Measurements from ENCODE around the gene DBF4.

The DBF4 gene

DNA sequence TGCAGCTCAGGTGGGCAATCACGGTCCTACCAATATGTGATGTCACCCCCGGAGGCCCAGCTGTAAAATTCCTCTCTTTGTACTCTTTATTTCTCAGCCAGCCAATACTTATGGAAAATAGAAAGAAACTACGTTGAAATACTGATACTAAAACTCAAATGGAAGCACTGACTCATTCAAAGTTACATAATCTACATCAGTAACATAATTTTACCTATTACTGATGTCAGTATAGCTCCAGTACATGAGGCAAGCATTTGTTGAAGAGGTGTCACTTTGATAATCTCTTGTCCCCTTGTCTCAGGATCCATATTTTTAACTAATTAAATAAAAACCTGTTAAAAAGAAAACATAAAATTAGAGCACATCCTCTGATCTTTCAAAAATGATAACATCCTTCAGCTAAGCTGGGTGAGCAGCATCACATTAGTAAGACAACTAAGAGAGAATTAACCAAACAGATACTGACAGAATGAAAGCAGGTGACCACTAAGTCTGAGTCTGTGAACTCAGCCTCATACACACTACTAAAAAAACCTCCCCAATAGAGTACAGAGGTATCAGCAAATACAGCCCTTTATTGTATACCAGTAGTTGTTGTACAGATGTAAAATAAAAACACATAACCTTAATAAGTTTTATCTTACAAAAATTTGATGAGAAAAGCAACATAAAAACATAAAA, 17.7 kb upstream of the DBF4 start:
- TF ChIP-seq TEAD4 (IDR thresholded peaks at IDR 0.05) (no peak), FOXM1 (IDR thresholded peaks at IDR 0.05; ENCODE audit: borderline replicate concordance, low read depth) (no peak), EP300 (IDR thresholded peaks at IDR 0.05; ENCODE audit: borderline replicate concordance) (no peak), YY1 (IDR thresholded peaks at IDR 0.05; ENCODE audit: low read depth) (no peak), TCF12 (IDR thresholded peaks at IDR 0.05; ENCODE audit: low read depth) (no peak), EGR1 (IDR thresholded peaks at IDR 0.05) (no peak), ZBTB7A (IDR thresholded peaks at IDR 0.05; ENCODE audit: low read depth) (no peak), RAD21 (IDR thresholded peaks at IDR 0.05; ENCODE audit: low read depth) (no peak), CREB1 (IDR thresholded peaks at IDR 0.05; ENCODE audit: low read depth) (no peak), NFIC (IDR thresholded peaks at IDR 0.05) (no peak), TAF1 (IDR thresholded peaks at IDR 0.05; ENCODE audit: low read depth) (no peak)
- TF ChIP-seq, protein P1, sequence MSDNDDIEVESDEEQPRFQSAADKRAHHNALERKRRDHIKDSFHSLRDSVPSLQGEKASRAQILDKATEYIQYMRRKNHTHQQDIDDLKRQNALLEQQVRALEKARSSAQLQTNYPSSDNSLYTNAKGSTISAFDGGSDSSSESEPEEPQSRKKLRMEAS (IDR thresholded peaks at IDR 0.05): no peak

DNA sequence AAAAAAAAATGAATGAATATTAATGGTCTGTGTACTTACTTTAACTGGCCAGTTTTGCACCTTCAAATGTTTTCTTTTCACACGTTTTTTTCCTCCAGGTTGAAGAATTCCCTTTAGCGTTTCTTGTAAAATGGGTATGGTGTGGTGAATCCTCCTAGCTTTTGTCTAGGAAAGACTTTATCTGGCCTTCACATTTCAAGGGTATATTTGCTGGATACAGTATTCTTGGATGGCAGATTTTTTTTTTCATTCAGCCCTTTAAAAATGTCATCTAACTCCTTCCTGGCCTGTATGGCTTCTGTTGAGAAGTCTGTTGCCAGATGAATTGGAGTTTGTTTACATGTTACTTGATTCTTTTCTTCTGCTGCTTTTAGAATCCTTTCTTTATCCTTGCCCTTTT, 10.2 kb upstream of the DBF4 start:
- TF ChIP-seq RAD21 (IDR thresholded peaks at IDR 0.05; ENCODE audit: low read depth) (no peak), EP300 (IDR thresholded peaks at IDR 0.05; ENCODE audit: borderline replicate concordance) (no peak), FOXM1 (IDR thresholded peaks at IDR 0.05; ENCODE audit: borderline replicate concordance, low read depth) (no peak), TAF1 (IDR thresholded peaks at IDR 0.05; ENCODE audit: low read depth) (no peak), CEBPB (IDR thresholded peaks at IDR 0.05) (no peak), TCF12 (IDR thresholded peaks at IDR 0.05; ENCODE audit: low read depth) (no peak), ZBTB7A (IDR thresholded peaks at IDR 0.05; ENCODE audit: low read depth) (no peak), EGR1 (IDR thresholded peaks at IDR 0.05) (no peak), YY1 (IDR thresholded peaks at IDR 0.05; ENCODE audit: low read depth) (no peak)
- TF ChIP-seq, protein P1 (IDR thresholded peaks at IDR 0.05): no peak

DNA sequence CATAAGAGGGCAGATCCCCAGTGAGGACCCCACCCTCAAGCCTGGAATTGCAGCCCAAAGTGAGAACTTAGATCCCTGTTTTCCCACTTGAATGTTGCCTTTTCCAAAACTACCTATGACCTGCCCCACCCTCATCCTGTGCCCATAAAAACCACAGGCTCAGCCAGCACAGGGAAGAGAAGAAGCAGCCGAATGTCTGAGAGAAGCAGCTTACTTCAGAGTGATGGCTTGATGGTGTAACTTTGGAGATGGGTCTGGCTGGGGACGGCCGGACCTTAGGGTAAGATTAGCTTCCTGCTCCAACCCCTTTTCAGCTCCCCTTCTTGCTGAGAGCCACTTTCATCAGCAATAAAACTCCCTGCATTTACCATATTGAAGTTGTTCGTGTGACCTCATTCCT, 5.8 kb upstream of the DBF4 start:
- TF ChIP-seq FOXM1 (IDR thresholded peaks at IDR 0.05; ENCODE audit: borderline replicate concordance, low read depth) (no peak), YY1 (IDR thresholded peaks at IDR 0.05; ENCODE audit: low read depth) (no peak), ZBTB7A (IDR thresholded peaks at IDR 0.05; ENCODE audit: low read depth) (no peak)

DNA sequence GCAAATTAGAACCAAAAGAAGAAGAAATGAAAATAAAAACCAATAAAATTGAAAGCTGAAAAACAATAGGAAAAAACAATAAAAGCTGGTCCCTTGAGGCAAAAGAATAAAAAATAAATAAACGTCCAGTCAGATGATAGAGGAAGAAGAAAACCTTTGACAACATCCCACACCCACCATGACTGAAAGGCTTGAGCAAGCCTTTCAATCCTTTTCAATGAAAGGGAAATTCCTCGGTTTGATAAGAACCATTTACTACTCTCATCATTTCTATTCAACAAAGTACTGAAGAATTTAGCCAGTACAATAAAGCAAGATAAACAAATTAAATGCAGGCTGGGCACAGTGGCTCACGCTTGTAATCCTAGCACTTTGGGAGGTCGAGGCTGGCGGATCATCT, 3.9 kb upstream of the DBF4 start:
- TF ChIP-seq CEBPB (IDR thresholded peaks at IDR 0.05) (no peak), EGR1 (IDR thresholded peaks at IDR 0.05) (no peak), TCF12 (IDR thresholded peaks at IDR 0.05; ENCODE audit: low read depth) (no peak)
- TF ChIP-seq, protein P1 (IDR thresholded peaks at IDR 0.05): no peak

DNA sequence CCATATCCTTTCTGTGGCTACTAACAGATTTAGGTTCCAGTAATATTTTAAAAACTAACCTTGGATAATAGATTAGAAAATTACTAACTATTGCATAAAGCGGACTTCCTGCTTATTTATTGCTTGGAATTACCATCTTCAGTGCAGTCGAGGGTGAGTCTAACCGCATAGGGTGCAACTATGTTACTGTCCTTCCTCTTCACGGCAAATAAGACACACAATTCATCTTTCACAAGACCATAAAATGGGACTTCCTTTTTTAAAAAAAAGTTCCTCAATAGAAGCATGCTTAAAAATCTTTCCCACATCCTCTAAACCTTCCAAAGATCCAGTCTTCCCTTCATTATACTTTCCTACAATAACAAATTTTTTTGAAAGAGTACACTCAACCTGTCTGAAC, 2.2 kb upstream of the DBF4 start:
- no peak for TF ChIP-seq TAF1 (IDR thresholded peaks at IDR 0.05; ENCODE audit: low read depth)
- TF ChIP-seq TEAD4 (IDR thresholded peaks at IDR 0.05): no peak
- TF ChIP-seq CREB1 (IDR thresholded peaks at IDR 0.05; ENCODE audit: low read depth): no peak
- no peak for TF ChIP-seq EGR1 (IDR thresholded peaks at IDR 0.05)
- TF ChIP-seq, protein P1 (IDR thresholded peaks at IDR 0.05): no peak
- TF ChIP-seq, protein P2, sequence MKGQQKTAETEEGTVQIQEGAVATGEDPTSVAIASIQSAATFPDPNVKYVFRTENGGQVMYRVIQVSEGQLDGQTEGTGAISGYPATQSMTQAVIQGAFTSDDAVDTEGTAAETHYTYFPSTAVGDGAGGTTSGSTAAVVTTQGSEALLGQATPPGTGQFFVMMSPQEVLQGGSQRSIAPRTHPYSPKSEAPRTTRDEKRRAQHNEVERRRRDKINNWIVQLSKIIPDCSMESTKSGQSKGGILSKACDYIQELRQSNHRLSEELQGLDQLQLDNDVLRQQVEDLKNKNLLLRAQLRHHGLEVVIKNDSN (IDR thresholded peaks at IDR 0.05): no peak
- TF ChIP-seq CEBPB (IDR thresholded peaks at IDR 0.05): no peak
- TF ChIP-seq YY1 (IDR thresholded peaks at IDR 0.05; ENCODE audit: low read depth): no peak
- TF ChIP-seq, protein P3, sequence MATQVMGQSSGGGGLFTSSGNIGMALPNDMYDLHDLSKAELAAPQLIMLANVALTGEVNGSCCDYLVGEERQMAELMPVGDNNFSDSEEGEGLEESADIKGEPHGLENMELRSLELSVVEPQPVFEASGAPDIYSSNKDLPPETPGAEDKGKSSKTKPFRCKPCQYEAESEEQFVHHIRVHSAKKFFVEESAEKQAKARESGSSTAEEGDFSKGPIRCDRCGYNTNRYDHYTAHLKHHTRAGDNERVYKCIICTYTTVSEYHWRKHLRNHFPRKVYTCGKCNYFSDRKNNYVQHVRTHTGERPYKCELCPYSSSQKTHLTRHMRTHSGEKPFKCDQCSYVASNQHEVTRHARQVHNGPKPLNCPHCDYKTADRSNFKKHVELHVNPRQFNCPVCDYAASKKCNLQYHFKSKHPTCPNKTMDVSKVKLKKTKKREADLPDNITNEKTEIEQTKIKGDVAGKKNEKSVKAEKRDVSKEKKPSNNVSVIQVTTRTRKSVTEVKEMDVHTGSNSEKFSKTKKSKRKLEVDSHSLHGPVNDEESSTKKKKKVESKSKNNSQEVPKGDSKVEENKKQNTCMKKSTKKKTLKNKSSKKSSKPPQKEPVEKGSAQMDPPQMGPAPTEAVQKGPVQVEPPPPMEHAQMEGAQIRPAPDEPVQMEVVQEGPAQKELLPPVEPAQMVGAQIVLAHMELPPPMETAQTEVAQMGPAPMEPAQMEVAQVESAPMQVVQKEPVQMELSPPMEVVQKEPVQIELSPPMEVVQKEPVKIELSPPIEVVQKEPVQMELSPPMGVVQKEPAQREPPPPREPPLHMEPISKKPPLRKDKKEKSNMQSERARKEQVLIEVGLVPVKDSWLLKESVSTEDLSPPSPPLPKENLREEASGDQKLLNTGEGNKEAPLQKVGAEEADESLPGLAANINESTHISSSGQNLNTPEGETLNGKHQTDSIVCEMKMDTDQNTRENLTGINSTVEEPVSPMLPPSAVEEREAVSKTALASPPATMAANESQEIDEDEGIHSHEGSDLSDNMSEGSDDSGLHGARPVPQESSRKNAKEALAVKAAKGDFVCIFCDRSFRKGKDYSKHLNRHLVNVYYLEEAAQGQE (IDR thresholded peaks at IDR 0.05; ENCODE audit: low read depth): no peak
- no peak for TF ChIP-seq EP300 (IDR thresholded peaks at IDR 0.05; ENCODE audit: borderline replicate concordance)
- TF ChIP-seq ZBTB7A (IDR thresholded peaks at IDR 0.05; ENCODE audit: low read depth): no peak
- no peak for TF ChIP-seq NFIC (IDR thresholded peaks at IDR 0.05)
- no peak for TF ChIP-seq TCF12 (IDR thresholded peaks at IDR 0.05; ENCODE audit: low read depth)
- TF ChIP-seq RAD21 (IDR thresholded peaks at IDR 0.05; ENCODE audit: low read depth): no peak
- TF ChIP-seq FOXM1 (IDR thresholded peaks at IDR 0.05; ENCODE audit: borderline replicate concordance, low read depth): no peak

DNA sequence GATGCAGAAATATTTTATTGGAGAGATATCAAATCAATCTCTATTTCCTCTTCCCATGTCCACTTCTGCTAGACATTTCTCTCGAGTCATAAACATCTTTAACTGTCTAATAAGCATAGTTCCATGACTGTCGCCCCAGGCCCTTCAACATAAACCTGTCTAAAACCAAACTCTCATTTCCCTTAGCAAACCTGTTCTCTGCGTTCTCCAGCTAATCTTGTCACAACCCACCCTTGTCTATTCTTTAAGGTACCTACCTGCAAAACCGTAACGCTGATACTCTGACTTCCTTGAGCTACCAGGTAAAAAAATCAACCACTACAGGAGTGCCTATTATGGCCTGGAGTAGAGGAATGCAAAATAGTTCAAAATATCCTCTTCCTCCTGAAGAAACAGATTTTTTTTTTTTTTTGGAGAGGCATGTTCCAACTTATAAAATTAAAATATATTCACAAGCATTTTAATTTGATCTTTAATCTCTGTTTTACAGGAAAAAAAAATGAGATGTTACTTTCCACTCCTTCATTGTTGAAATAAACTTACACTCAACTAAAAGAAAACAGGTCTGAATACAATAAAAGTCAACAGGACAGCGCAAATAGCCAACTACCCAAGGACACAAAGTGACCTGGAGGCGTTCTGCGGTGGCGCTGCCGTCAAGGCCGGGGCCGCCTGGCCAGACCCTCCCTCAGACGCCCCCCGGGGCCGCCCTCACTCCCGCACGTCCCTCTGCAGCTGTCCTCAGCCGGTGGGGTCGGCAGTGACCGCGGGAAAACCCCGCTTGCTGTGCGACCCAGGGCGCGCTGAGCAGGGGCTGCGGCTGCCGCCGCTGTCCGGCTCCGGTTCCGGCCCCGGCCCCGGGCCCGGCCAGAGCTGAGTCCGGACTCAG, 898 bp upstream of the DBF4 start:
- TF ChIP-seq NFIC (IDR thresholded peaks at IDR 0.05) (no peak), TCF12 (IDR thresholded peaks at IDR 0.05; ENCODE audit: low read depth) (no peak), ZBTB7A (IDR thresholded peaks at IDR 0.05; ENCODE audit: low read depth) (peak; percentile 82; the same call in 1 of the 2 replicates), TEAD4 (IDR thresholded peaks at IDR 0.05) (no peak)
- TF ChIP-seq, protein P2 (IDR thresholded peaks at IDR 0.05): no peak
- TF ChIP-seq, protein P1 (IDR thresholded peaks at IDR 0.05): no peak

Data from Ishikawa (cell line).